CD4-positive, alpha-beta memory T cell (primary cell): ENCODE measurements around the gene SLC9A6. TPM values are rescaled to one million over a fixed set of nuclear protein-coding genes. Genes with fewer than 3 reads are reported as not detected.

Experiments
- polyA plus RNA-seq, 2 donors: library from polyadenylated mRNA; unstranded; fragments of 300-500 nt; fragmentation: Illumina TruSeq; gene quantifications; one replicate each; pipeline ENCODE4 v1.2.3, GENCODE V29; 2021
- total RNA-seq, 2 experiments: library from RNA; stranded (reverse); gene quantifications; one replicate each; pipeline ENCODE4 v1.2.3, GENCODE V29; 2021

The SLC9A6 gene
- total and polyA plus RNA-seq, 4 experiments from 2014 or later: 20.5 to 30.1 (median 22.5) TPM

Other genes starting within 250 kb of the SLC9A6 start
- not detected for gene CT45A3, start 217.2 kb upstream of the SLC9A6 start, total RNA-seq
- not detected for gene CT45A3, start 217.2 kb upstream of the SLC9A6 start, polyA plus RNA-seq
- not detected for gene CT45A5, start 199.9 kb upstream of the SLC9A6 start, total RNA-seq
- not detected for gene CT45A5, start 199.9 kb upstream of the SLC9A6 start, polyA plus RNA-seq
- not detected for gene CT45A6, start 182.6 kb upstream of the SLC9A6 start, total RNA-seq
- not detected for gene CT45A6, start 182.6 kb upstream of the SLC9A6 start, polyA plus RNA-seq
- not detected for gene CT45A2, start 165.4 kb upstream of the SLC9A6 start, total RNA-seq
- gene CT45A2, start 165.4 kb upstream of the SLC9A6 start, polyA plus RNA-seq: not detected
- not detected for gene CT45A7, start 148.2 kb upstream of the SLC9A6 start, total RNA-seq
- not detected for gene CT45A7, start 148.2 kb upstream of the SLC9A6 start, polyA plus RNA-seq
- not detected for gene CT45A8, start 130.9 kb upstream of the SLC9A6 start, total RNA-seq
- not detected for gene CT45A8, start 130.9 kb upstream of the SLC9A6 start, polyA plus RNA-seq
- not detected for gene CT45A9, start 113.6 kb upstream of the SLC9A6 start, total RNA-seq
- gene CT45A9, start 113.6 kb upstream of the SLC9A6 start, polyA plus RNA-seq: not detected
- not detected for gene CT45A10, start 92.0 kb upstream of the SLC9A6 start, total RNA-seq
- gene CT45A10, start 92.0 kb upstream of the SLC9A6 start, polyA plus RNA-seq: not detected
- gene SAGE1, start 91.7 kb upstream of the SLC9A6 start, total RNA-seq: not detected
- gene SAGE1, start 91.7 kb upstream of the SLC9A6 start, polyA plus RNA-seq: not detected
- 10 to 100 TPM; 28.5 to 29.0 TPM for gene MMGT1, start 11.4 kb upstream of the SLC9A6 start, total RNA-seq
- gene MMGT1, start 11.4 kb upstream of the SLC9A6 start, polyA plus RNA-seq: 10 to 100 TPM in 1 of 2 donors, 1 to 10 TPM in 1; 9.1 to 13.7 TPM
- gene FHL1, start 162.1 kb downstream of the SLC9A6 start, total RNA-seq: 10 to 100 TPM; 32.3 to 32.8 TPM
- 10 to 100 TPM; 55.5 to 58.3 TPM for gene FHL1, start 162.1 kb downstream of the SLC9A6 start, polyA plus RNA-seq